K562 (cell line): Measurements from ENCODE around the gene KCNV2.
A peak's percentile ranks its signal among the peaks of the same experiment; 100 is the strongest.

ENCODE experiments used
- SMARCA4 ChIP-seq: fragments of 450-650 bp; IDR thresholded peaks from 2 replicates; pipeline ENCODE4 v1.6.1; 2016
- ZNF121 ChIP-seq: sonication (generic); formaldehyde crosslinking; conservative IDR thresholded peaks from 2 replicates; pipeline ENCODE4 v1.8.0; 2022; ENCODE audit warnings: missing genetic modification reagents
- TF ChIP-seq, protein P1 (sequence below): fragments of 450-650 bp; IDR thresholded peaks from 2 replicates; pipeline ENCODE4 v1.6.1; 2016; ENCODE audit warnings: mild to moderate bottlenecking, moderate library complexity

DNA sequence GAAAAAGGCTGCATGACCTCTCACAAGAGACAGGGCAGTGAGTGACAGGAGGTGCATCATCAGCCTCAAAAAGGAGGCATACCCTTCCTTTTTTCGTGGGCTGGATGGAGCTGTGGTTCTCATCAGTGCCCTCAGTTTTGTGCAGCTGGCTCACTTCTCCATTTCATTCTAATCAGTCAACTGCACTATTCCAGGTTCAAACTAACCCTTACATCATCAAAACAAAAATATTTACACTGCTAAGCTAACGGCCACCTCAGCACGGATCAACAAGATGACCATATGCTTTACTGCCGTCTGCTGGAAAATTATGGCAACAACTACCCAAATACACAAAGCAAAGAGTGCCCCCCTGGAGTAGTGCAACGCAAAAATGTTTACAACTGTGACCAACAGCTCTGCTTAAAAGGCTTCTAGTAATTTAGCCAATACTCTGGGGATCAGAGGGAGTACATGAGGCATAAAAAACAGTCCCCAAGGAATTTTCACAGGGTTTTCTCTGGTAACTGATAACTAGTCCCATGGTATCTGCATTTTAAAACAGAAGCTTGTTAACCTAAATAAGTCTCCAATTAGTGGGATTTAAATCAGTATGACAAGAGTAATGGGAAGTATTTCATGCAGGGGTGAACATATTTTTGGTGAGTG lies 10.8 kb downstream of the KCNV2 start:
- TF ChIP-seq, protein P1, sequence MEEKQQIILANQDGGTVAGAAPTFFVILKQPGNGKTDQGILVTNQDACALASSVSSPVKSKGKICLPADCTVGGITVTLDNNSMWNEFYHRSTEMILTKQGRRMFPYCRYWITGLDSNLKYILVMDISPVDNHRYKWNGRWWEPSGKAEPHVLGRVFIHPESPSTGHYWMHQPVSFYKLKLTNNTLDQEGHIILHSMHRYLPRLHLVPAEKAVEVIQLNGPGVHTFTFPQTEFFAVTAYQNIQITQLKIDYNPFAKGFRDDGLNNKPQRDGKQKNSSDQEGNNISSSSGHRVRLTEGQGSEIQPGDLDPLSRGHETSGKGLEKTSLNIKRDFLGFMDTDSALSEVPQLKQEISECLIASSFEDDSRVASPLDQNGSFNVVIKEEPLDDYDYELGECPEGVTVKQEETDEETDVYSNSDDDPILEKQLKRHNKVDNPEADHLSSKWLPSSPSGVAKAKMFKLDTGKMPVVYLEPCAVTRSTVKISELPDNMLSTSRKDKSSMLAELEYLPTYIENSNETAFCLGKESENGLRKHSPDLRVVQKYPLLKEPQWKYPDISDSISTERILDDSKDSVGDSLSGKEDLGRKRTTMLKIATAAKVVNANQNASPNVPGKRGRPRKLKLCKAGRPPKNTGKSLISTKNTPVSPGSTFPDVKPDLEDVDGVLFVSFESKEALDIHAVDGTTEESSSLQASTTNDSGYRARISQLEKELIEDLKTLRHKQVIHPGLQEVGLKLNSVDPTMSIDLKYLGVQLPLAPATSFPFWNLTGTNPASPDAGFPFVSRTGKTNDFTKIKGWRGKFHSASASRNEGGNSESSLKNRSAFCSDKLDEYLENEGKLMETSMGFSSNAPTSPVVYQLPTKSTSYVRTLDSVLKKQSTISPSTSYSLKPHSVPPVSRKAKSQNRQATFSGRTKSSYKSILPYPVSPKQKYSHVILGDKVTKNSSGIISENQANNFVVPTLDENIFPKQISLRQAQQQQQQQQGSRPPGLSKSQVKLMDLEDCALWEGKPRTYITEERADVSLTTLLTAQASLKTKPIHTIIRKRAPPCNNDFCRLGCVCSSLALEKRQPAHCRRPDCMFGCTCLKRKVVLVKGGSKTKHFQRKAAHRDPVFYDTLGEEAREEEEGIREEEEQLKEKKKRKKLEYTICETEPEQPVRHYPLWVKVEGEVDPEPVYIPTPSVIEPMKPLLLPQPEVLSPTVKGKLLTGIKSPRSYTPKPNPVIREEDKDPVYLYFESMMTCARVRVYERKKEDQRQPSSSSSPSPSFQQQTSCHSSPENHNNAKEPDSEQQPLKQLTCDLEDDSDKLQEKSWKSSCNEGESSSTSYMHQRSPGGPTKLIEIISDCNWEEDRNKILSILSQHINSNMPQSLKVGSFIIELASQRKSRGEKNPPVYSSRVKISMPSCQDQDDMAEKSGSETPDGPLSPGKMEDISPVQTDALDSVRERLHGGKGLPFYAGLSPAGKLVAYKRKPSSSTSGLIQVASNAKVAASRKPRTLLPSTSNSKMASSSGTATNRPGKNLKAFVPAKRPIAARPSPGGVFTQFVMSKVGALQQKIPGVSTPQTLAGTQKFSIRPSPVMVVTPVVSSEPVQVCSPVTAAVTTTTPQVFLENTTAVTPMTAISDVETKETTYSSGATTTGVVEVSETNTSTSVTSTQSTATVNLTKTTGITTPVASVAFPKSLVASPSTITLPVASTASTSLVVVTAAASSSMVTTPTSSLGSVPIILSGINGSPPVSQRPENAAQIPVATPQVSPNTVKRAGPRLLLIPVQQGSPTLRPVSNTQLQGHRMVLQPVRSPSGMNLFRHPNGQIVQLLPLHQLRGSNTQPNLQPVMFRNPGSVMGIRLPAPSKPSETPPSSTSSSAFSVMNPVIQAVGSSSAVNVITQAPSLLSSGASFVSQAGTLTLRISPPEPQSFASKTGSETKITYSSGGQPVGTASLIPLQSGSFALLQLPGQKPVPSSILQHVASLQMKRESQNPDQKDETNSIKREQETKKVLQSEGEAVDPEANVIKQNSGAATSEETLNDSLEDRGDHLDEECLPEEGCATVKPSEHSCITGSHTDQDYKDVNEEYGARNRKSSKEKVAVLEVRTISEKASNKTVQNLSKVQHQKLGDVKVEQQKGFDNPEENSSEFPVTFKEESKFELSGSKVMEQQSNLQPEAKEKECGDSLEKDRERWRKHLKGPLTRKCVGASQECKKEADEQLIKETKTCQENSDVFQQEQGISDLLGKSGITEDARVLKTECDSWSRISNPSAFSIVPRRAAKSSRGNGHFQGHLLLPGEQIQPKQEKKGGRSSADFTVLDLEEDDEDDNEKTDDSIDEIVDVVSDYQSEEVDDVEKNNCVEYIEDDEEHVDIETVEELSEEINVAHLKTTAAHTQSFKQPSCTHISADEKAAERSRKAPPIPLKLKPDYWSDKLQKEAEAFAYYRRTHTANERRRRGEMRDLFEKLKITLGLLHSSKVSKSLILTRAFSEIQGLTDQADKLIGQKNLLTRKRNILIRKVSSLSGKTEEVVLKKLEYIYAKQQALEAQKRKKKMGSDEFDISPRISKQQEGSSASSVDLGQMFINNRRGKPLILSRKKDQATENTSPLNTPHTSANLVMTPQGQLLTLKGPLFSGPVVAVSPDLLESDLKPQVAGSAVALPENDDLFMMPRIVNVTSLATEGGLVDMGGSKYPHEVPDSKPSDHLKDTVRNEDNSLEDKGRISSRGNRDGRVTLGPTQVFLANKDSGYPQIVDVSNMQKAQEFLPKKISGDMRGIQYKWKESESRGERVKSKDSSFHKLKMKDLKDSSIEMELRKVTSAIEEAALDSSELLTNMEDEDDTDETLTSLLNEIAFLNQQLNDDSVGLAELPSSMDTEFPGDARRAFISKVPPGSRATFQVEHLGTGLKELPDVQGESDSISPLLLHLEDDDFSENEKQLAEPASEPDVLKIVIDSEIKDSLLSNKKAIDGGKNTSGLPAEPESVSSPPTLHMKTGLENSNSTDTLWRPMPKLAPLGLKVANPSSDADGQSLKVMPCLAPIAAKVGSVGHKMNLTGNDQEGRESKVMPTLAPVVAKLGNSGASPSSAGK = no peak
- peak; percentile 26; the same call in 1 of the 2 replicates for TF ChIP-seq SMARCA4
- no peak for TF ChIP-seq ZNF121 (CRISPR knock-in tag)
